ENCODE results near the gene SORT1. TPM values are rescaled to one million over a fixed set of nuclear protein-coding genes. Genes with fewer than 3 reads are reported as not detected.
"Not testable (repeated sequence)": the region's sequence is repeated elsewhere in the genome, so short reads cannot be mapped to it uniquely, and the experiment has no call there.

The SORT1 gene
- 10 to 100 TPM in 1 of 2 experiments, 1 to 10 TPM in 1; 6.5 to 11.0 TPM for total RNA-seq

DNA sequence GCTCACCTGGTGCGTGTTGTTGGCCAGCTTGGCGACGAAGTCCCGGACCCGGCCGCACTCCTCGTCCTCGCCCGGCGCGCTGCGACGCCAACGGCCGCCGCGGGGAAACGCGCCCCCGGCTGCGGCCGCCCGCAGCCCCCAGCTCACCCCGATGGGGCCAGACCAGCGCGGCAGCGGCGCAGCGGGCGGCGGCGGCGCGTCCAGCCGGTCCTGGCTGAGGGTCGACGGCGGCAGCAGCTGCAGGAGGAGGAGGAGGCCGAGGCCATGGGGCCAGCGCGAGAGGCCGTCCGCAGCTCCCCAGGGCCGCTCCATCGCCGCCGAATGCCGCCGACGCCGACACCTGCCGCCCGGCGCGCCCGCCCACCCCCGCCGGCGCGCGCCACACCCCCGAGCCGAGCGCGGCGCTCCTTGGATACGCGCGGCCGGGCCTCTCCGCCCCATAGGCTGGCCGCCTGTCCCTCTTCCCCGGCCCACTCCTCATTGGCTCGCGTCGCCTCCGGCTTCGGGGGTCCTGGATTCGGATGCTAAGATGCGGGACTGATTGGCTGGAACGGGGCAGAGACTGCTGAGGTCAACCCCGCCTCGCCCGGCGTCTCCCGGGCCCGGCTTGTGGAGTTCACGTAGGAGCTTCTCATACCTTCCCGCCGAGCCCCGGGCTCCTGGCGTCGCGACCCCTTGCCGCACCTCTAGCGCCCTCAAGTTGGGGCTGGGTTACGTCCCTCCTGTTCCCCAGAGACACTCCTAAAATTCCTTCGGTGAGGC is at the start of gene SORT1:
Gene SORT1 (minus strand): TSS at position 338 of the 762 bp plus-strand sequence. CDS start 26 bp downstream, at position 312.
- Mint-ChIP-seq H3K27me3 (peaks cover 32% of the 10 kb centered on the region), H3K4me3 (peak within 1 kb of the TSS; percentile 87), H3K36me3 (no peaks in the 10 kb centered on the region), H3K9me3 (no peaks in the 10 kb centered on the region), H3K27ac (no peak within 1 kb of the TSS), H3K4me1 (peaks cover 30% of the 10 kb centered on the region)
- peak; percentile 82 for DNase-seq
- POLR2A ChIA-PET = interaction anchor here (0.6 to 3.8 kb wide), 10 partner anchors 22 to 184 kb away, joined by 3 to 22 read pairs (median 4); partner anchors contain the start of genes PSRC1 and SARS1
- ATAC-seq (ENCODE audit: low read depth) = peak; percentile 98

DNA sequence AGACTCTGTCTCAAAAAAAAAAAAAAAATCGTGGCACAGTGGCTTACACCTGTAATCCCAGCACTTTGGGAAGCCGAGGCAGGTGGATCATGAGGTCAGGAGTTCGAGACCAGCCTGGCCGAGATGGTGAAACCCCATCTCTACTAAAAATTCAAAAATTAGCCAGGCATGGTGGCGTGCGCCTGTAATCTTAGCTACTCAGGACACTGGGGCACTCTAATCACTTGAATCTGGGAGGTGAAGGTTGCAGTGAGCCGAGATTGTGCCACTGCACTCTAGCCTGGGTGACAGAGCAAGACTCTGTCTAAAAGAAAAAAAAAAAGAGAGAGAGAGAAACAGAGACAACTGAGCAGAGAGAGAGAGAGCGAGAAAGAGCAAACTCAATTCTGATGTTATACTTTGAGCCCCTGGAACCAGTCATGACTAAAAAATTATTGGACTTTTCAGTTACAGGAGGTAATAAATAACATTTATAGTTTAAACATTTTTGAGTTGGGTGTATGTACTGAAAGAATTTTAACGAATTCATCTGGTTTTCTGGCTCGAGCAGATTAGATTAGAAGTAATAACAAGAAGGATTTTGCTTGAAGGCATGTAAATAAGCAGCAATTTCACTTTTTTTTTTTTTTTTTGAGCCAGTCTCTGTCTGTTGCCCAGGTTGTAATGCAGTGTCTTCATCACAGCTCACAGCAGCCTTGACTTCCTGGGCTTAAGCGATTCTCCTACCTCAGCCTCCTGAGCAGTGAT is 48.4 kb upstream of the SORT1 start:
- H3K27ac Mint-ChIP-seq; H3K36me3 Mint-ChIP-seq; DNase-seq; H3K4me1 Mint-ChIP-seq; ATAC-seq (ENCODE audit: low read depth); H3K9me3 Mint-ChIP-seq; H3K4me3 Mint-ChIP-seq: not testable (repeated sequence)
- POLR2A ChIA-PET = interaction anchor here (0.6 kb wide), 1 partner anchor 402 kb away, joined by 3 read pairs; no protein-coding TSS in a partner anchor
- peaks cover 43% of the 10 kb centered on the region for H3K27me3 Mint-ChIP-seq

DNA sequence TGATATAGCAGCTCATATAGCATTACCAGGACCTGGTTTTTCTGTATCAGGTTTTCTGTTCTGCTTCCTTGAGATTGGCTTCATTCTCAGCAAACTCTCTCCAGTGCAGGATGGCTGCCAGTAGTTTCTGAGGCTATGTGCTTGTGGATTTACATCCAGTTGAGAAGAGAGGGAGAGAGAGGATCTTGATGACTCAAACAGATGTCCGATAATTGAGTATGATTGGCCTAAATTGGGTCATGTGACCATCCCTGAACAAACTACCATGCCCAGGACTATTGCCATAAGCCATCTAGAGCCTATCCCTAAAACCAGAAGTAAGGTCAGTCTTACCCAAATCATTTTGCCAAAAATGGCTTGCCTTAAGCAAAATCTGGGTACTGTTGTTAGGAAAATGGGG is 46.6 kb upstream of the SORT1 start:
- H3K27me3 Mint-ChIP-seq = peaks cover 29% of the 10 kb centered on the region
- no peaks in the 10 kb centered on the region for H3K9me3 Mint-ChIP-seq
- H3K27ac Mint-ChIP-seq = no peak overlapping the region
- POLR2A ChIA-PET = no interaction called here
- ATAC-seq (ENCODE audit: low read depth) (no peak), DNase-seq (no peak)
- no peaks in the 10 kb centered on the region for H3K36me3 Mint-ChIP-seq
- H3K4me3 Mint-ChIP-seq = no peak overlapping the region
- H3K4me1 Mint-ChIP-seq = peaks cover 3% of the 10 kb centered on the region

DNA sequence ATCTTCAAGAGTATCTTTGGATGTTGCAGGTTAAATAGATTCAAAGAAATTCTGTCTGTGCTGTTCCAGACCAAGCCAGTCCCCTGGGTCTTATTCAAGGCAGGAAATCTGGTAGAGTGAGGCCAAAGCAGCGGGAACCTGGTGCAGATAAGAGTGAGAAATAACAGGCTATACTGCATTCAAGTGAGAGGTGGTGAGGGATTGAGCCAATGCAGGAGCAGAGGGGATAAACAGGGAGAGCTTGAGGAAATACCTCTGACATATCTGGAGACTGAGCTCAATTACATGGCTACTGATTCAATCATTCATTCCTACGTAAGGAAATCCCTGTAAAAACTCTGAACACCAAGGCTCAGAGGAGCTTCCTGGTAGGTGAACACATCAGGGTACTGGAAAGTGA is 45.8 kb upstream of the SORT1 start:
- Mint-ChIP-seq H3K27me3 (peaks cover 22% of the 10 kb centered on the region), H3K27ac (no peak overlapping the region), H3K4me1 (peaks cover 3% of the 10 kb centered on the region), H3K36me3 (no peaks in the 10 kb centered on the region), H3K9me3 (no peaks in the 10 kb centered on the region), H3K4me3 (no peak overlapping the region)
- ATAC-seq (ENCODE audit: low read depth) = no peak
- DNase-seq = no peak
- POLR2A ChIA-PET = no interaction called here

DNA sequence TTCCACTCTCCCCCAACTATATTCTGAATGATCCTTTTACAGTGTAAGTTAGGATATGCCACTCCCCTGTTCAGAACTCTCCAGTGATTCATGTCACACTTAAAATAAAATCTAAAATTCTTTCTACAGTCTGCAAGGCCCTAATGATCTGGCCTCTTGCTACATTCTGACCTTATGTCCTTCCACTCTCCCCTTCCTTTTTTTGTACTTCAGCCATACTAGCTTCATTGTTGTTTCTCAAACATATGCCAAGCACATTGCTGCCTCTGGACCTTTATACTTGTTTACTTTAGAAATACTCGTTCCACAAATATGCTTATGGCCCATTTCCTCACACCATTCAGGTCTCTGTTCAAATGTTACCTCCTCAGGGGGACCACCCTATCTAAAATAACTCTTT is 43.4 kb upstream of the SORT1 start:
- DNase-seq = no peak
- ATAC-seq (ENCODE audit: low read depth) = no peak
- Mint-ChIP-seq H3K4me1 (peaks cover 3% of the 10 kb centered on the region), H3K27me3 (peaks cover 14% of the 10 kb centered on the region), H3K36me3 (no peaks in the 10 kb centered on the region), H3K27ac (no peak overlapping the region), H3K4me3 (no peak overlapping the region), H3K9me3 (no peaks in the 10 kb centered on the region)
- POLR2A ChIA-PET = no interaction called here

DNA sequence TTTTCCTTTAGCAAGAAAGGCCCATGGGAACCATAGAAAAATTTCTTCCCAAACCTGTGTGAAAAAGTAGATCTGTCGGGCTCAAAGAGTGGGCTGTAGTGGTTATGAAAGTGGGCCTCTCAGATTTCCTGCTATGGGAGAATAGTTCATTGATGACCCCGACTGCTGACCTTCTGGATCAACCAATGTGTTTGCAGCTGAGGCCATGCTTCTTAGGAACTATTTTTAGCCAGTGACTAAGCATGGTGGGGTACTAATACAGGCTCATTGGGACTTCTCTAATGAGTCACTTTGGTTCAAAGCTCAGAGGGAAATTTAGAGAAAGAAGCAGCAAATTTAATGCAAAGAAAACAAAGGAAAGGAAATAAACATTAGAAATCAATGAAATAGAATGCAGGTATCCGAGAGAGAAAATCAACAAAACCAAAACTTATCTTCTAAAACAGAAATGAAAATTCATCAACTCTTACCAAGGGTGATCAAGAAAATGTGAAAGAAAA is 41.1 kb upstream of the SORT1 start:
- H3K27me3 Mint-ChIP-seq = no peaks in the 10 kb centered on the region
- H3K4me1 Mint-ChIP-seq = no peaks in the 10 kb centered on the region
- no peak overlapping the region for H3K27ac Mint-ChIP-seq
- POLR2A ChIA-PET = no interaction called here
- peaks cover 3% of the 10 kb centered on the region for H3K9me3 Mint-ChIP-seq
- ATAC-seq (ENCODE audit: low read depth) (no peak), DNase-seq (no peak)
- no peaks in the 10 kb centered on the region for H3K36me3 Mint-ChIP-seq
- H3K4me3 Mint-ChIP-seq = no peak overlapping the region

DNA sequence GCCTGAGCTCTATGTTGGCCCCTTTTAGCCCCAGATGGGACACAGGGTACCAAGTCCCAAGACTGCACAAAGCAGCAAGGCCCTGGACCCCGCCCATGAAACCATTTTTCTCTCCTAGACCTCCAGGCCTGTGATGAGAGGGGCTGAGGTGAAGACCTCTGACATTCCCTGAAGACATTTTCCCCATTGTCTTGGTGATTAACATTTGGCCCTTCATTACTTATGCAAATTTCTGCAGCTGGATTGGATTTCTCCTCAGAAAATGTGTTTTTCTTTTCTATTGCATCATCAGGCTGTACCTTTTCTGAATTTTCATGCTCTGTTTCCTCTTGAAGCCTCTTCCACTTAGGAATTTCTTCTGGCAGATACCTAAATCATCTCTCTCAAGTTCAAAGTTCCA is 36.8 kb upstream of the SORT1 start:
- H3K27ac Mint-ChIP-seq = no peak overlapping the region
- DNase-seq (no peak), ATAC-seq (ENCODE audit: low read depth) (no peak)
- H3K36me3 Mint-ChIP-seq = no peaks in the 10 kb centered on the region
- POLR2A ChIA-PET = no interaction called here
- H3K27me3 Mint-ChIP-seq = no peaks in the 10 kb centered on the region
- H3K9me3 Mint-ChIP-seq = peaks cover 9% of the 10 kb centered on the region
- H3K4me1 Mint-ChIP-seq = no peaks in the 10 kb centered on the region
- no peak overlapping the region for H3K4me3 Mint-ChIP-seq

DNA sequence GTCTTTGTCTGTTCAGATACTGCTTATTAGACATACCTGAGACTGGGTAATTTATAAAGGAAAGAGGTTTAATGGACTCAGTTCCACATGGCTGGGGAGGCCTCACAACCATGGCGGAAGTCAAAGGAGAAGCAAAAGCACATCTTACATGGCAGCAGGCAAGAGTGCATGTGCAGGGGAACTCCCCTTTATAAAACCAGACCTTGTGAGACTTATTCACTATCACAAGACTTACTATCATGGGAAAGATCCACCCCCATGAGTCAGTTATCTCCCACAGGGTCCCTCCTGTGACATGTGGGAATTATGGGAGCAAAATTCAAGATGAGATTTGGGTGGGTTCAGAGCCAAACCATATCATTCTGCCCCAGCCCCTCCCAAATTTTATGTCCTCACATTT is 35.6 kb upstream of the SORT1 start:
- POLR2A ChIA-PET = no interaction called here
- Mint-ChIP-seq H3K27ac (no peak overlapping the region), H3K4me1 (peaks cover 2% of the 10 kb centered on the region), H3K9me3 (peaks cover 9% of the 10 kb centered on the region), H3K36me3 (no peaks in the 10 kb centered on the region), H3K27me3 (no peaks in the 10 kb centered on the region), H3K4me3 (no peak overlapping the region)
- DNase-seq = no peak
- ATAC-seq (ENCODE audit: low read depth) = no peak

DNA sequence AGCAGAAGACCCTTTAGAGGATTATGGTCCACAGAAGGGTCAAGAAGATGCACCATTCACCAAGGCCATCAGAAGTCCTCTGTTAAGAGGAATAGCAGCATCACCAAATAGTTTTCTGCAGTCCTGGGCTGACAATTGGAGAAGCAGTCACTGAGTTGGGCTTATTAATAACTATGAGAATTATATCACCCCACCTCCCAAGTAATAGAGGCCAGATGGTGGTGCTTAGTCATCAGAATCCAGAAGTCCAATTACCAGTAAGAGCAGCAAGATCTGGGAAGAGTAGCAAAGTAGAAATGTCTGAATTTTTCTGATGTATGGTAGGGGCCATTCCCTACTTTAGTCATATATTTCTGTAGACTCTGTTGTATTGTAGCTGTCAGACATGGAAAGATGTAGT is 34.6 kb upstream of the SORT1 start:
- Mint-ChIP-seq H3K4me3 (no peak overlapping the region), H3K9me3 (peaks cover 9% of the 10 kb centered on the region), H3K27ac (no peak overlapping the region), H3K4me1 (peaks cover 5% of the 10 kb centered on the region), H3K36me3 (no peaks in the 10 kb centered on the region), H3K27me3 (no peaks in the 10 kb centered on the region)
- ATAC-seq (ENCODE audit: low read depth) (no peak), DNase-seq (no peak)
- POLR2A ChIA-PET = no interaction called here

DNA sequence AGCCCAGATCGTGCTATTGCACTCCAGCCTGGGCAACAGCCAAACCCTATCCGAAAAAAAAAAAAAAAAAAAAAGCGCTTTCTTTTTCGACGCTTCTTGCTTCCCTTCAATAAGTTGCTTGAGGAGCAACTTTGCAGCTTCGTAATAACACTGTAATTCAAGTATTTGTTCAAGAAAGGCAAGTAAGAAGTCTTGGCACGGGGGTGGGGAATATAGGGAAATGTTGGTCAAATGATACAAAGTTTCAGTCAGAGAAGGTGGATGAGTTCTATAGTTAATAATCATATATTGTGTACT is 29.4 kb upstream of the SORT1 start:
- Mint-ChIP-seq H3K4me1 (peaks cover 24% of the 10 kb centered on the region), H3K27me3 (no peaks in the 10 kb centered on the region), H3K36me3 (peaks cover 15% of the 10 kb centered on the region), H3K9me3 (no peaks in the 10 kb centered on the region), H3K4me3 (peak overlapping the region; percentile 93), H3K27ac (peak overlapping the region; percentile 97)
- POLR2A ChIA-PET = interaction anchor here (0.9 to 2.8 kb wide), 7 partner anchors 17 to 193 kb away, joined by 3 to 37 read pairs (median 10); partner anchors contain the start of genes AMPD2, ATXN7L2, GNAI3 and PSRC1
- DNase-seq = no peak
- no peak for ATAC-seq (ENCODE audit: low read depth)

DNA sequence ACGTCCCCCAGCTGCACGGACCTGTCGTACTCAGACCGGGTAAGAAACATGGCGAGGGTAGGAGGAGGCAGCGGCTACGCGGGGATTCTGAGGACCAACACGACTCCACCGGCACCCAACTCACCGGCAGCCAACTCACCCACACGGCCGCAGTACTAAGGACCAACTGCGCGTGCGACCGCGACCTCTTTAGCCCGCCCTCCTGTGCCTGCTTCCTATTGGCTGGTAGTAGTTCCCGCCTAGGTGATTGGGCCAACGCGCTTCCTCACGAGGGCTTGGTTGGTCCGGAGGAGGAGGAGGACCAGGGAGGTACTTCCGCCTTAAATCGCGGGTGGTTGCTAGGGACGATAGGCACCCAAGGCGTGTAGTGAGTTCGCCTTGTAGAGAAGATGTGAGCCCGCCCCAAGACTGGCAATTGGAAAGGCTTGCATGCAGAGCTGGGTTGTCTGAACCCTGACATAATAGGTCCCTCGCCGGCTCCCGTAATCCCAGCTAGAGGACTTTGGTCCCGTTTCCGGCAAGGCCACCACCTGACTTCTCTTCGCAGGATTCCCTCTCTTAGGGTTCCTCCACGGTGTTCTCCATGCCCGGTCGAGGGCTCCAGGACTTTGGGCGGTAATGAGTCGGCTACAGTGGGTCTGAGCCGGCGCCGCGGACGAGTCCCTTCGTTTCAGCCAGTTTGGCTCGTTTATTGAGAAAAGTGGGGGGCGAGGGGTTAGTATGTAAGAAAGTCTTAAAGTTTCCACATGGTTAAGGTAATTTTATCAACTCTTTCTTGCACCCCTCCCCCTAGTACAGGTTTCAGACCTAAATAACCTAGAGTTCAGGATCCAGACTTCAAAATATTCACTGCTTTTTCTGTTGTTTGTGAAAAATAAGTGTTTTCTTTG is 28.8 kb upstream of the SORT1 start, which contains the start of gene PSMA5:
Gene PSMA5 (minus strand): TSS at position 168 of the 890 bp plus-strand sequence. CDS start 118 bp downstream, at position 50.
- H3K27me3 Mint-ChIP-seq = no peaks in the 10 kb centered on the region
- H3K4me1 Mint-ChIP-seq = peaks cover 27% of the 10 kb centered on the region
- peaks cover 15% of the 10 kb centered on the region for H3K36me3 Mint-ChIP-seq
- H3K4me3 Mint-ChIP-seq = peak within 1 kb of the TSS; percentile 93
- POLR2A ChIA-PET = interaction anchor here (0.6 to 2.8 kb wide), 14 partner anchors 16 to 779 kb away, joined by 3 to 37 read pairs (median 4); partner anchors contain the start of genes AMPD2, ATXN7L2, GNAI3 and PSRC1
- peak within 1 kb of the TSS; percentile 97 for H3K27ac Mint-ChIP-seq
- DNase-seq (peak; percentile 89), ATAC-seq (ENCODE audit: low read depth) (peak; percentile 93)
- no peaks in the 10 kb centered on the region for H3K9me3 Mint-ChIP-seq

DNA sequence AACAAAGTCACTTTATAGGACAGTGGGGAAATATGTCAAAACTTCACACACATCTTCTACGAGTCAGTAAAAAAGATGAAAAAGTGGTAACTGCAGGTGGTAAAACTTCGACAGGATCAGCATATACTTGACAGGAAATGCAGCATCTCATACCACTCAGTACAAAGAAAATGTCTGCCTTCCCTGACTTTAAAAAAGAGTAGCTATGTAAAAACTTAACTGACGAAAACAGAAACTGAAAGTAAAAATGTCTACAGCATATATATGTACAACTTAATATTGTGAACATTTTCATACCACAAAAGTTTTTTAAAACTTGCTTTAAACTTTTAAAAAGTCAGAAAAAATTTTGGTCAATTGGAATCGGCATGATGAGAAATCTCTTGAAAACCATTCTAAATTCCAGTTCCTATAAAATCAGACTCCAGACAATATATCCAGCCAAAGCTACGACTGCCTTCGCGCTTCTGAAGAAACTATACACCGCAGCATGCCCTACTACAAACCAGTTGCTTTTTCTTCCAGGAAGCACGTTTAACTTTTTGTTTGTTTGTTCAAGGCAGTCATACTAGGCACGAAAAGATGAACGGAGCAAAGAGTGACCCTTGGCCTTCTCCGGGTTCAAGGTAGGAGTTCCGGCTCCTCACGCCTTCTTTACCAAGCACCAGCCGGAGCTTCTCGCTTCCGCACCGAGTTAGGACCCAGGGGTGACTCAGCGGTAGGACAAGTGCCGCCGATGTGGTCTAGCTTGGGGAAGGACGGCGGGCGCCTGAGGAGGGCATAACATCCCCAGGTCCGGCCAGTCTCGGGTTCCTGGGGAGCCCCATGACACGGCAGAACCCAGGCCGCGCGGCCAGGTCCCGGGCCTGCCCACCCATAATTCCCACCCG is 27.9 kb upstream of the SORT1 start:
- ATAC-seq (ENCODE audit: low read depth) (peak; percentile 44), DNase-seq (peak; percentile 75)
- peaks cover 27% of the 10 kb centered on the region for H3K4me1 Mint-ChIP-seq
- H3K36me3 Mint-ChIP-seq = peaks cover 15% of the 10 kb centered on the region
- peak overlapping the region; percentile 93 for H3K4me3 Mint-ChIP-seq
- POLR2A ChIA-PET = interaction anchor here (0.6 to 2.8 kb wide), 22 partner anchors 11 to 778 kb away, joined by 3 to 37 read pairs (median 4); partner anchors contain the start of genes AMPD2, ATXN7L2, CYB561D1 and GNAI3
- H3K27ac Mint-ChIP-seq = peak overlapping the region; percentile 97
- H3K27me3 Mint-ChIP-seq = no peaks in the 10 kb centered on the region
- H3K9me3 Mint-ChIP-seq = no peaks in the 10 kb centered on the region

Data from activated naive CD8-positive, alpha-beta T cell treated with anti-CD3 and anti-CD28 coated beads, Interleukin-2, amount 10 ng/mL, durations not matched to agents 7 days and 5 days (primary cell).